HG03442 (cell line): Measurements from ENCODE around the gene ALG10.
"Not testable (repeated sequence)": the region's sequence is repeated elsewhere in the genome, so short reads cannot be mapped to it uniquely, and the experiment has no call there.

Source experiments
- ATAC-seq: cut with Tn5 transposase; IDR thresholded peaks from one replicate; pipeline ENCODE4 v1.9.1; 2021; ENCODE audit warnings: mild to moderate bottlenecking, moderate library complexity; ENCODE audit not compliant: unreplicated experiment

The ALG10 gene

GRCh38 chr12:34022079-34022830 lies at the start of gene ALG10:
ALG10 (plus strand) TSS chr12:34022496; CDS start chr12:34022600, 104 bp downstream.
- ATAC-seq, result peak; percentile 100

- not testable (repeated sequence) for ATAC-seq
These were observed 49.4 kb upstream of the ALG10 start for GRCh38 chr12:33972884-33973283.

GRCh38 chr12:33977887-33978286 lies 44.4 kb upstream of the ALG10 start:
- no peak for ATAC-seq

GRCh38 chr12:33988197-33988805 lies 34.0 kb upstream of the ALG10 start:
- no peak for ATAC-seq

- ATAC-seq, result no peak
These were observed 33.4 kb upstream of the ALG10 start for GRCh38 chr12:33988913-33989312.

GRCh38 chr12:33994857-33995808 lies 27.2 kb upstream of the ALG10 start:
- no peak for ATAC-seq

GRCh38 chr12:34008835-34009234 lies 13.5 kb upstream of the ALG10 start:
- not testable (repeated sequence) for ATAC-seq

- ATAC-seq, result no peak
These were observed 5.9 kb upstream of the ALG10 start for GRCh38 chr12:34016361-34016760.

- ATAC-seq, result no peak
These were observed 1.2 kb upstream of the ALG10 start for GRCh38 chr12:34021071-34021470.

- not testable (repeated sequence) for ATAC-seq
These were observed 5.4 kb downstream of the ALG10 start for GRCh38 chr12:34027661-34028060.

- no peak for ATAC-seq
These were observed 8.3 kb downstream of the ALG10 start for GRCh38 chr12:34030591-34030990.

GRCh38 chr12:34033628-34034296 lies 11.5 kb downstream of the ALG10 start:
- ATAC-seq, result no peak

- ATAC-seq, result not testable (repeated sequence)
These were observed 16.1 kb downstream of the ALG10 start for GRCh38 chr12:34038357-34038756.

GRCh38 chr12:34046570-34046969 lies 24.3 kb downstream of the ALG10 start:
- ATAC-seq, result no peak

GRCh38 chr12:34047855-34048254 lies 25.6 kb downstream of the ALG10 start:
- ATAC-seq, result not testable (repeated sequence)

GRCh38 chr12:34048714-34049113 lies 26.4 kb downstream of the ALG10 start:
- no peak for ATAC-seq

GRCh38 chr12:34051486-34051885 lies 29.2 kb downstream of the ALG10 start:
- ATAC-seq, result no peak

GRCh38 chr12:34054938-34055337 lies 32.6 kb downstream of the ALG10 start:
- no peak for ATAC-seq
